RWPE2 (cell line): ENCODE measurements around the gene PPFIA3.

ENCODE experiments used
- ATAC-seq: fragments of 200-7000 bp; cut with Tn5 transposase; 3 replicates; pipeline ENCODE4 v1.9.1; 2021; ENCODE audit warnings: low read depth
- DNase-seq: peaks from one replicate; pipeline ENCODE4 v3.0.0-alpha.2; 2020; ENCODE audit warnings: low spot score
- H3K27ac ChIP-seq: fragments of 450-650 bp; 2 replicates; pipeline ENCODE4 v1.5.1; 2017; ENCODE audit warnings: mild to moderate bottlenecking; ENCODE audit not compliant: poor library complexity, severe bottlenecking
- H3K27me3 ChIP-seq: fragments of 250-450 bp; sonication (Bioruptor Pico); 2 replicates; pipeline ENCODE4 v1.5.1; 2021; ENCODE audit warnings: mild to moderate bottlenecking, moderate library complexity; ENCODE audit not compliant: insufficient read depth, poor library complexity, severe bottlenecking
- H3K36me3 ChIP-seq: fragments of 250-450 bp; sonication (Bioruptor Pico); 2 replicates; pipeline ENCODE4 v1.5.1; 2020; ENCODE audit warnings: low read depth, mild to moderate bottlenecking, moderate library complexity
- H3K4me1 ChIP-seq: fragments of 250-450 bp; sonication (Bioruptor Pico); 2 replicates; pipeline ENCODE4 v1.5.1; 2021; ENCODE audit warnings: mild to moderate bottlenecking, moderate library complexity; ENCODE audit not compliant: insufficient read depth, poor library complexity, severe bottlenecking
- H3K4me3 ChIP-seq: fragments of 250-450 bp; sonication (Bioruptor Pico); 2 replicates; pipeline ENCODE4 v1.5.1; 2021; ENCODE audit warnings: mild to moderate bottlenecking, moderate library complexity; ENCODE audit not compliant: severe bottlenecking
- H3K9me3 ChIP-seq: fragments of 250-450 bp; sonication (Bioruptor Pico); 2 replicates; pipeline ENCODE4 v1.5.1; 2021; ENCODE audit warnings: mild to moderate bottlenecking, moderate library complexity; ENCODE audit not compliant: severe bottlenecking
- CTCF ChIP-seq: fragments of 450-650 bp; IDR thresholded peaks from one replicate; pipeline ENCODE4 v1.5.1; 2017; ENCODE audit warnings: mild to moderate bottlenecking, moderate library complexity; ENCODE audit not compliant: poor library complexity, severe bottlenecking

PPFIA3 gene

GRCh38 chr19:49196527-49197240 lies 77.3 kb downstream of the PPFIA3 start:
- H3K4me3 ChIP-seq: no peak overlapping the region
- H3K4me1 ChIP-seq: peaks cover 4% of the 10 kb centered on the region
- no peak for TF ChIP-seq CTCF
- no peak overlapping the region for H3K27ac ChIP-seq
- no peak for ATAC-seq
- peaks cover 27% of the 10 kb centered on the region for H3K36me3 ChIP-seq
- H3K27me3 ChIP-seq: no peaks in the 10 kb centered on the region
- no peak for DNase-seq
- no peaks in the 10 kb centered on the region for H3K9me3 ChIP-seq

GRCh38 chr19:49200238-49200862 lies 81.0 kb downstream of the PPFIA3 start:
- peaks cover 49% of the 10 kb centered on the region for H3K36me3 ChIP-seq
- TF ChIP-seq CTCF: no peak
- H3K4me1 ChIP-seq: peaks cover 12% of the 10 kb centered on the region
- no peaks in the 10 kb centered on the region for H3K27me3 ChIP-seq
- DNase-seq (no peak), ATAC-seq (no peak)
- no peaks in the 10 kb centered on the region for H3K9me3 ChIP-seq
- no peak overlapping the region for H3K4me3 ChIP-seq
- H3K27ac ChIP-seq: no peak overlapping the region
